OCI-LY1 (cell line): Measurements from ENCODE around the gene BPIFB6.

Experiments used
- H2AFZ ChIP-seq: fragments of 200-600 bp; sonication (generic), shearing (Covaris generic); 2 replicates; pipeline ENCODE4 v1.6.0; 2014; ENCODE audit warnings: antibody characterized with exemption, mild to moderate bottlenecking, low read length
- H3F3A ChIP-seq: fragments of 200-600 bp; sonication (generic), shearing (Covaris generic); 2 replicates; pipeline ENCODE4 v1.6.0; 2014; ENCODE audit warnings: mild to moderate bottlenecking, antibody characterized with exemption, low read length, moderate library complexity; ENCODE audit not compliant: insufficient read depth
- H3K27ac ChIP-seq: fragments of 200-600 bp; sonication (generic); 2 replicates; pipeline ENCODE4 v1.5.1; 2014; ENCODE audit warnings: low read length, mixed run types, mild to moderate bottlenecking, low read depth; ENCODE audit not compliant: poor library complexity, severe bottlenecking
- H3K27me3 ChIP-seq: fragments of 200-600 bp; sonication (generic); 2 replicates; pipeline ENCODE4 v1.6.0; 2014; ENCODE audit warnings: antibody characterized with exemption, mild to moderate bottlenecking, low read length, moderate library complexity; ENCODE audit not compliant: insufficient read depth
- H3K36me3 ChIP-seq: fragments of 200-600 bp; sonication (generic); 2 replicates; pipeline ENCODE4 v1.6.1; 2014; ENCODE audit warnings: mild to moderate bottlenecking, antibody characterized with exemption, low read length, moderate library complexity, mixed read lengths; ENCODE audit not compliant: insufficient read depth
- H3K4me1 ChIP-seq: fragments of 200-600 bp; sonication (generic); 2 replicates; pipeline ENCODE4 v1.5.1; 2014; ENCODE audit warnings: mild to moderate bottlenecking, low read length, moderate library complexity; ENCODE audit not compliant: insufficient read depth, severe bottlenecking
- H3K4me2 ChIP-seq: fragments of 200-600 bp; sonication (generic), shearing (Covaris generic); 2 replicates; pipeline ENCODE4 v1.6.1; 2014; ENCODE audit warnings: low read length
- H3K4me3 ChIP-seq: fragments of 200-600 bp; sonication (generic); 2 replicates; pipeline ENCODE4 v1.5.1; 2014; ENCODE audit warnings: low read length, low read depth, mild to moderate bottlenecking, mixed read lengths; ENCODE audit not compliant: poor library complexity, severe bottlenecking
- H3K79me2 ChIP-seq: fragments of 200-600 bp; shearing (Covaris generic); 2 replicates; pipeline ENCODE4 v1.6.1; 2016; ENCODE audit warnings: mixed run types, low read length, mixed read lengths; ENCODE audit not compliant: insufficient read depth
- H3K9ac ChIP-seq: fragments of 200-600 bp; sonication (generic), shearing (Covaris generic); 2 replicates; pipeline ENCODE4 v1.6.1; 2014; ENCODE audit warnings: mild to moderate bottlenecking, low read length, mixed read lengths
- H3K9me2 ChIP-seq: fragments of 200-600 bp; sonication (generic), shearing (Covaris generic); 2 replicates; pipeline ENCODE4 v1.6.1; 2014; ENCODE audit warnings: low read depth, mild to moderate bottlenecking, low read length, mixed read lengths
- H3K9me3 ChIP-seq: fragments of 200-600 bp; shearing (Covaris generic); 2 replicates; pipeline ENCODE4 v1.6.1; 2014; ENCODE audit warnings: low read length, mixed read lengths
- H4K20me1 ChIP-seq: fragments of 200-600 bp; sonication (generic), shearing (Covaris generic); 2 replicates; pipeline ENCODE4 v1.6.0; 2016; ENCODE audit warnings: mild to moderate bottlenecking, low read length; ENCODE audit not compliant: insufficient read depth
- EZH2 ChIP-seq: fragments of 200-600 bp; sonication (generic), shearing (Covaris generic); IDR thresholded peaks from 2 replicates; pipeline ENCODE4 v1.8.0; 2017; ENCODE audit warnings: borderline replicate concordance, mixed run types, mild to moderate bottlenecking, antibody characterized with exemption, low read length, moderate library complexity, mixed read lengths
- TF ChIP-seq, protein P1 (sequence below): fragments of 200-600 bp; sonication (generic), shearing (Covaris generic); IDR thresholded peaks from 2 replicates; pipeline ENCODE4 v1.5.1; 2017; ENCODE audit warnings: mild to moderate bottlenecking, antibody characterized with exemption, low read length, moderate library complexity, mixed read lengths

The BPIFB6 gene

DNA sequence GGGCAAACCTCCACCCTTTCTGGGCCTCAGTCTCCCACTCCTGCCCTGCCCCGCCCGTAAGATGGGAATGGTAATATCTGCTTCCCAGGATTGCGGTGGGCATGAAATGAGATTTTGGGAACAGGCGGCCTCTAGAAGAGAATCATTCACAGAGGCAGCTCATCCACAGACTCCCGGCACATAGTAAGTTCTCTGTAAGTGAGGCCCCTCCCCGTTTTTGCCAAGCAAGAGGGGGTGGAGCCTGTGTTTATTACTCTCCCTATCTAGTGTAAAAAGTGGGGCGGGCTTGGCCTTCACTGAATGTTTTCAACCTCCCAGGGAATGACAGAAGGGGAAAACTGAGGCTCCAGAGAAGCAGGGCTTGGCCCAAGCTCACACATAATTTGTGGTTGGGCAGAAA is 47.3 kb upstream of the BPIFB6 start:
- H3K4me1 ChIP-seq: no peaks in the 10 kb centered on the region

DNA sequence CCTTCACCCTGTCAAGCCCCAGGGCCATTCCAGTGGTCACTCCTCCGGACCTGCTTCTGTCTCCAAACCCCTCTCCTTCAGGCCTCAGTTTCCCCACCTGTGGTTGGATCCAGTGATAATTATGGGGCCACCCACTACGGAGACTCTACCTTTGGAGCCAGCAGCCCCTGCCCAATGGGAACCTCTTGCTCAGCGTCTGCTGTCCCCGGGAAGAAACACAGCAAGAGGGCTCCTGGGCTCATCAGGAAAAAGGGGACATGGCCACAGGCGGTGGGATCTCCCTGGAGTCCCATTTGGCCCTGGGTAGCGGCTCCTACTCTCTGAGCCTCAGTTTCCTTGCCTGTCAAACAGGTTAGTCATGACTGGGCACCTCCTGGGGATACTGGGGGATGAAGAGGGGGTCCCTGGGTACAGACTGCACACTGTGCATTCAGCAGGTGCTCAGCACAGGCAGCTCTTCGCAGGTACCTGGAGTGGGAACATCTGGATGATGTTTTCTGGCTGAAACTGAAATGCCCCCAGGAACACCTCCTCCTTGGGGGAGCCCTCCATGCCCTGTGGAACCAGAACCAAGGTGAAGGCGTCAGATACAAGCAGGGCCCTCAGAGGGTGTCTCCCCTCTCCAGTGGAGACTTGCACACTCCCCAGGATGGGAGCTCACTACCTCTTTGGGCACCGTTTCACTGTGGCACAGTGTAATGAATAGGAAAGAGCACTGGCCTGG is 46.7 kb upstream of the BPIFB6 start:
- H3K9me3 ChIP-seq: no peaks in the 10 kb centered on the region
- H3K4me1 ChIP-seq: no peaks in the 10 kb centered on the region
- no peaks in the 10 kb centered on the region for H3K79me2 ChIP-seq
- H3K36me3 ChIP-seq: no peaks in the 10 kb centered on the region
- no peaks in the 10 kb centered on the region; the same call in 1 of the 2 replicates for H3K27me3 ChIP-seq
- TF ChIP-seq, protein P1, sequence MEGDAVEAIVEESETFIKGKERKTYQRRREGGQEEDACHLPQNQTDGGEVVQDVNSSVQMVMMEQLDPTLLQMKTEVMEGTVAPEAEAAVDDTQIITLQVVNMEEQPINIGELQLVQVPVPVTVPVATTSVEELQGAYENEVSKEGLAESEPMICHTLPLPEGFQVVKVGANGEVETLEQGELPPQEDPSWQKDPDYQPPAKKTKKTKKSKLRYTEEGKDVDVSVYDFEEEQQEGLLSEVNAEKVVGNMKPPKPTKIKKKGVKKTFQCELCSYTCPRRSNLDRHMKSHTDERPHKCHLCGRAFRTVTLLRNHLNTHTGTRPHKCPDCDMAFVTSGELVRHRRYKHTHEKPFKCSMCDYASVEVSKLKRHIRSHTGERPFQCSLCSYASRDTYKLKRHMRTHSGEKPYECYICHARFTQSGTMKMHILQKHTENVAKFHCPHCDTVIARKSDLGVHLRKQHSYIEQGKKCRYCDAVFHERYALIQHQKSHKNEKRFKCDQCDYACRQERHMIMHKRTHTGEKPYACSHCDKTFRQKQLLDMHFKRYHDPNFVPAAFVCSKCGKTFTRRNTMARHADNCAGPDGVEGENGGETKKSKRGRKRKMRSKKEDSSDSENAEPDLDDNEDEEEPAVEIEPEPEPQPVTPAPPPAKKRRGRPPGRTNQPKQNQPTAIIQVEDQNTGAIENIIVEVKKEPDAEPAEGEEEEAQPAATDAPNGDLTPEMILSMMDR: no peak
- no peak for TF ChIP-seq EZH2
- H3K27ac ChIP-seq: no peak overlapping the region
- no peak overlapping the region for H3K9ac ChIP-seq
- H2AFZ ChIP-seq: no peak overlapping the region
- no peaks in the 10 kb centered on the region for H3F3A ChIP-seq
- no peak overlapping the region for H3K4me2 ChIP-seq
- H3K9me2 ChIP-seq: no peaks in the 10 kb centered on the region
- H4K20me1 ChIP-seq: no peaks in the 10 kb centered on the region
- H3K4me3 ChIP-seq: no peak overlapping the region

More for the DNA sequence above, 47.3 kb upstream of the BPIFB6 start:
- Histone ChIP-seq H3K9ac (no peak overlapping the region), H3K79me2 (no peaks in the 10 kb centered on the region), H3K27me3 (no peaks in the 10 kb centered on the region; the same call in 1 of the 2 replicates), H3K36me3 (no peaks in the 10 kb centered on the region), H2AFZ (no peak overlapping the region), H3K9me2 (no peaks in the 10 kb centered on the region), H3F3A (no peaks in the 10 kb centered on the region), H3K9me3 (no peaks in the 10 kb centered on the region), H3K4me2 (no peak overlapping the region), H3K4me3 (no peak overlapping the region), H4K20me1 (no peaks in the 10 kb centered on the region), H3K27ac (no peak overlapping the region)
- TF ChIP-seq, protein P1: no peak
- no peak for TF ChIP-seq EZH2

DNA sequence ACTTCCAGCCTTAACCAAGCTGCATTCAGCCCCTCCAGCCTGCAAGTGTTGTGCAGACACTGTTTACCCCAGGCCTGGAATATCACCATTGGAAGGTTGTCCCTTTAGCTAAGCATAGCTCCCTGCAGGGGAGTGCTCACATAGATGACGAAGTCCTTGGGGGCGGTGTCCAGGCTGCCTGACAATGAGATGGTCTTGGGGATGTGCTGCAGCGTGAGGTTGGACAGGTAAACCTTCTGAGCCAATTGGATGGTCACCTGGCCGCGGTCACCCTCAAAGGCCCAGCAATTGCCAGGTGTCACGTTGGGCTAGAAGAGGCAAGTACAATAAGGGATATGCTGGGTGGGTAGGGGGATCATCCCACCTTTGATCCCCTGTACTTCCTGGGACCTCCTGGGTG is 45.9 kb upstream of the BPIFB6 start:
- no peaks in the 10 kb centered on the region; the same call in 1 of the 2 replicates for H3K27me3 ChIP-seq

More for the DNA sequence above, 45.9 kb upstream of the BPIFB6 start:
- H3K9me2 ChIP-seq: no peaks in the 10 kb centered on the region
- H3K79me2 ChIP-seq: no peaks in the 10 kb centered on the region
- no peaks in the 10 kb centered on the region for H3K4me1 ChIP-seq
- no peaks in the 10 kb centered on the region for H3K9me3 ChIP-seq
- H3K9ac ChIP-seq: no peak overlapping the region
- H3K4me2 ChIP-seq: no peak overlapping the region
- no peaks in the 10 kb centered on the region for H4K20me1 ChIP-seq
- H2AFZ ChIP-seq: no peak overlapping the region
- H3K36me3 ChIP-seq: no peaks in the 10 kb centered on the region
- H3K4me3 ChIP-seq: no peak overlapping the region
- no peak overlapping the region for H3K27ac ChIP-seq
- no peak for TF ChIP-seq EZH2
- TF ChIP-seq, protein P1: no peak
- no peaks in the 10 kb centered on the region for H3F3A ChIP-seq
